GM11168 (cell line): Measurements from ENCODE around the gene LMO7.

Source experiments
- in situ Hi-C: fragments of 300-500 bp; cut with MboI; formaldehyde crosslinking; loops from one replicate; pipeline ENCODE4 v1.12.0; 2022; ENCODE audit warnings: low sequenced_read_pairs; ENCODE audit not compliant: unreplicated experiment

The LMO7 gene

DNA sequence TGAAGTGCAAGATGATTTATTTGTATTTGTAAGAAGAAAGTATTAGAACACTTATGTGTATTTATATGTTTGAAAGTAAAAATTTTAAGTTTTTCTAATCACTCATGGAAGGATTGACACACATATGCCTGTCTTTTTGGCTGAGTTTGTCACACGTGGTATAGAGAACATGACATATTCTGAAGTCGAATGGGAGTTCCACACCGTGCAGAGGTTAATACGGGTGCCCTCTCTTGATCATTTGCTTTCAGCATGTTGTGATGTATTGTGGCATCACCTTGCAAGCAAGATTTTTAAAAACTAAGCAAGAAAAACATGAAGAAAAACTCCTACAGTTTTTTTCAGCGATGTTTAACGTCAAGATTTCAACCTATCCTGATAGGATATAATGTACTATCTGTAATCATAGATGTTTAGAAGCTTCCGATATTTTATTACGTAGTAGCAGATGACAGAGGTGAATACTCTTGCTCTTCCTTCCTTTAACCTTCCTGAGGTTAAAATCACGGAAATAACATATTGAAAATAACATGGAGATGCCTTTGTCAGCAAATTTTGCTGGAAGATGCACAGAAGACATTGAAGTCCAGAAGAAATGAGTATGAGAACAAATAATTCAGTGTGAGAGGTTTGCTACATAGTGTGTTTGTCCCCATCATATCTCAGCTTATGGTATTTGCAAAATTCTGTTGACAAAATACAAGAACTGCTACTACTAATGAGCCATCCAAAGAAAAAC, 231.4 kb downstream of the LMO7 start:
- in situ Hi-C loops: loop anchor here (25.0 kb wide), 1 partner anchor 180 kb away; no protein-coding TSS in a partner anchor

DNA sequence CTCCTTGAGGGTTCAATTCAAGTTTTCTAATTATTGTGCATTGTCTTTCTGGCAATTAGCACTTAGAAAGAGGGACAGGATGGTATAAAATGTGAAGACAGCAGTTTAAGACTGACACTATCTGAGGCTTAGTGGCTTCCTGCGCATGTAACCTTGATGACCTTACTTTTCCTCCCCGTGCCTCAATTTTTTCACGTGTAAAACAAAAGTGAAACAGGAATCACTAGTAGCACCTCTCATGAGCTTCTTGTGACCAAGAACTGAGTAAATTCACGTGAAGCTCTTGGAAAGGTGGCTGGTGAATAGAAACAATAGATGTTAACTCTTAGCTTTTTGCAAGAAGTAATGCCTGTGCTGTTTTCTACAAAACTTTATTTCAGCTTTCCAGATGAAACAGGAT, 233.9 kb downstream of the LMO7 start:
- in situ Hi-C loops: loop anchor here (25.0 kb wide), 1 partner anchor 183 kb away; no protein-coding TSS in a partner anchor

DNA sequence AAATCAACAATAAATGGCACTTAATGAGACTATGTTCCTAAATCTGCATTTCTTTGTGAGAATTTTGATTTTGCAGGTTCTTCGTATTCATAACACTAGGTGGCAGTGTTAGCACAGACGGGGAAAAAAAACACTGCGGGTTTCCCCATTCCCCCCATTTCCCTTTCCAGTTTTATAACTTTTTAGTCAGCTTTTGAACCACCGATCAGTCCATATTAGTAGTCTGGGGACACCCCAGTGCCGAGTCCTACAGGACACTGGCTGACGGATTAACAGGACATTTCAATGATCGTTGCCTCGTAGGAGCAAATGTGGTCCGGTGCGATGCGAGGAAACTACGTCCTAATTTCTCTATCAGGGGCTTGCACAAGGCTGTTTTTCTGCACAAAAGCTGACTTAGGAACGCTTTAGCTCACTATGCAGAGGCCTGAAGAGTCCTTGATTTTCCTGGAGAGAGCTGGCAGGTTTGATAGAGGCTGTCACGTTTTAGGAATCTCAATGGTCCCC, 234.3 kb downstream of the LMO7 start:
- in situ Hi-C loops: loop anchor here (25.0 kb wide), 1 partner anchor 183 kb away; no protein-coding TSS in a partner anchor

DNA sequence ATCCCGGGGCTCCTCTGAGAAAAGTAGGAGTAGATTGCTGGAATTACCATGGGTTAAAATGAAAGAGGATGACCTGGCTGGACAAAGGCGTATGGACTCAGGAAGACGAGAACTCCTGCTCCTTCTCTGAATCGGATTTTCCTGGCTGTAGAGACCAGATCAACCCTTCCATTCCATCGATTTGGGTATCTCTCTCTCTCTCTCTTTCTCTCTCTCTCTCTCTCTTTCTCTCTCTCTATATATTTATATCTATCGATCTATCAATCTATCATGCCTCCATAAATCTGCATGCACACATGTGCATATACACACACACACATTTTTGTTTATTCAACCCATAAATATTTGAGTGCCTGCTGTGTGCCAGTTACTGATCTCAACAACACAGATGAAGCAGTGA, 234.9 kb downstream of the LMO7 start:
- in situ Hi-C loops: loop anchor here (25.0 kb wide), 1 partner anchor 184 kb away; no protein-coding TSS in a partner anchor

DNA sequence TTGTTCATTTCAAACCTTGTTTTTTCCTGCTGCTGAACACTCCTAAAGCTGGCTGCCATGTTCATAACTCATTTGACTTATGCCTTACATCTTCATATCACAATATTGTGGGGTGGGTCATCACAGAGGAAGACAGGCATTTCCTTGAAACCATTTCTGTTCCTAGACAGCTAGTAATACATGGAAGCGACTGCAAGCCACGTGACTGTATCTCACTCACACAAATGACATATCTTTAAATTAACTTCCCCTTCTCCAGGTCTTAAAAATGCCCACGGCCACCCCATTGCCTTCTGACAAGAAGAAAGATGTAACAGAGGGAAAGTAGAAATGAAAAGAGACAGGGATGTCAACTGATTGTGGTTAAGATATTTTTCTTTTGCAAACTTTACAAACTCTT, 236.8 kb downstream of the LMO7 start:
- in situ Hi-C loops: loop anchor here (25.0 kb wide), 1 partner anchor 186 kb away; no protein-coding TSS in a partner anchor

DNA sequence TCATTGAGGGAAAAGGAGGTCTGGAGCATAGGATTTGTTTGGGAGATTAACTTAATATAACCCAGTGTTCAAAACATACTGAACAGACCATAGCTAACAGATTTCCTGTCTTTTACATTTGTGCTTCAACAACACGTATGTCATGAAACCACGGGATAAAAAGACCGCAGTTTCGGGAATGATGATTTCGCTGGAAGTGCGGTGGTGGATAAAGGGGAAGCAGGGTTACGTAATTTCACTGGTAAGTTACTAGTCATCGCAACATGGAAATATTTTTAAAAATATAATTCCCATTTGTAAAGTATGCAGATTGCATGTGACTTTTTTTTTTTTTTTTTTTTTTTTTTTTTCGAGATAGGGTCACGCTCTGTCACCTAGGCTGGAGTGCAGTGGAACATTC, 237.4 kb downstream of the LMO7 start:
- in situ Hi-C loops: loop anchor here (25.0 kb wide), 1 partner anchor 186 kb away; no protein-coding TSS in a partner anchor

DNA sequence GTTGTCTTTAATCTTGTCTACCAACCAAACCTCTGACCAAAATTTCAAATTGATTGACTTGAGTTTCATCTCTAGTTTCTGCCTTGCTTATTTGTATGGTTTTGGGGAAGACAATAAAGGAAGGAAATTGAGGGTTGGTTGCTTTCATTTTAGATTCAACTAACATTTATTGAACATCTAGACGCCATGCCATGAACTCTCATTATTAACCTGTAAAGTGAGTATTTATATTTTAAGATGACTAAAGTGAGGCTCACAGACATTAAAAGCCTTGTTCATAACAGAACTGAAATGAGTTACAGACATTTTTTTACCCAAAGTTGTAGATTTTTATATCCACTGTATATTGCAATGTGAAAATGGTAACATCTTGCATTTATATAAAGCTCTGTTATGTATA, 239.3 kb downstream of the LMO7 start:
- in situ Hi-C loops: loop anchor here (5.0 kb wide), 1 partner anchor 142 kb away; no protein-coding TSS in a partner anchor

DNA sequence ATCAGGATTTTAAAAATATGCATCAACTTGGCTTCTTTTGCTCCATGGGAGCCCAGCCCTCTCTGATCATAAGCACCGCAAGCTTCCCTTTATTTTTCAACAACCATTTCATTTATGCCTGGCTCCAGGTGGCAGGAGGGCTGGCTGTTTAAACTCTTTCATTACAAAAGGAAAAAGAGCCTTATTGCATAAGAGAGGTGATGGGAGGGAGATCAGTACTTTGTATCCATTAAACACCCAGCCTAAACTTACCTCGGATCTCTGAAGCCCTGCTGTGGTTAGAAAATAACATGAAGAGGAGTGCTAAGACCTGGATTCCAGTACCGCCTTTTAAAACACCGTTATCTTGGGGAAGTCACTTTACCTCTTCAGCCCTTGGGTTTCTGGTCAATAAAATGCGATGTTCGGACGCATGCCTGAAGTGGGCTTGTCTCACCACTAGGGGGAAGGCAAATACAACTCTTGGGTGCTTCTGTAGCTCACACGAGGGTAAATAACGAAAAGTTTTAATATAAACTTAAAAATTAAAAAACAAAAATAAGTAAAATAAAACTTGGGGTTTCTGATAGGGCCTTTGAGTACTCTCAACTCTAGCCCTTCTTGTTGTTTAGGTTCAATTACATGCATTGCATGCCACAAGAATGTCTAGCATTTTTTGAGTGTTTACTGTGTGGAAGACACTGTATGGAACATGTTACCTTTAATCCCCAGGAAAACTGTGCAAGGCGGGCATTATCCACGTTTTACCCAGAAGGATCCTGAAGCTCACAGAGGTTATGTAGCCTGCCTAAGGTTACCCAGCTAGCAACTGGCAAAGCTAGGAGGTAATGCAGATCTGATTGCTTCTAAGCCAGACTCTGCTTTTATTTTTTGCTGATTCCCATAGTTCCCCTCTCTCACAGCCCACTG, 240.3 kb downstream of the LMO7 start:
- in situ Hi-C loops: loop anchor here (5.0 kb wide), 1 partner anchor 141 kb away; no protein-coding TSS in a partner anchor

DNA sequence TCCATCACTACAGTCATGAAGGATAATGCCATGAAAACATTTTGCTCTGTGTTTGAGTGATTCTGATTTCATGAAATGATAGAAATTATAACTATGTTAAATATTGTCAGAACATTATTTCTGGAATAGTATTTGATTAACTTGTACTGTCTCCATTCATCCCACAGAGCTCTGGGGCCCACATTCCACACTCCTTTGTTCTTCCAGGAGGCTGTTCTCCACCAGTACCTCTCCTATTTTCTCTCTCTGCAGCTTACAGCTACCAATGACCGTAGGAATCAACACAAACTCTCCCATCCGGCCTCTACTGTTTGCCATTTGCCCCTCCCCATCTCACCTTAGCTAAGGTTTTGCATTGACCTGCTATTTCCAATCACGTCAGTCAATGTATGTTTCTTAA, 240.9 kb downstream of the LMO7 start:
- in situ Hi-C loops: loop anchor here (5.0 kb wide), 1 partner anchor 140 kb away; no protein-coding TSS in a partner anchor

DNA sequence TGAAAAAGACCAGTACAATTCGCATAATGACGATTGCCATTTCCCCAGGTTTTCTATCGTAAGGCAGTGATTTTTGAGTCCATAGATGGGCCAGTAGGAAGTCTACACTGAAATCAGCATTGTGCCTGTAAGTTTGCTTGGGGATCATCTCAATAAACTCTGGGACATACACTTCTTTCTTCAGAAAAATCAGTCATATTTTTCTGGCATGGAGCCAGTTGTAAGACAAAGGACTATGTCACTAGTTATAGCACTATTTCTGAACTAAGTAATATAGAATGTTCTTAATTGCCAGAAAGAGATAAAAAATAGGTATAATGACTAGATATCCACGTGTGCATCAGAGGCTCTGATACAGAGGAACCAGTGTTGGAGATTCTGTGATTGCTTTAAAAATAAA, 243.5 kb downstream of the LMO7 start:
- in situ Hi-C loops: loop anchor here (5.0 kb wide), 1 partner anchor 138 kb away; no protein-coding TSS in a partner anchor

DNA sequence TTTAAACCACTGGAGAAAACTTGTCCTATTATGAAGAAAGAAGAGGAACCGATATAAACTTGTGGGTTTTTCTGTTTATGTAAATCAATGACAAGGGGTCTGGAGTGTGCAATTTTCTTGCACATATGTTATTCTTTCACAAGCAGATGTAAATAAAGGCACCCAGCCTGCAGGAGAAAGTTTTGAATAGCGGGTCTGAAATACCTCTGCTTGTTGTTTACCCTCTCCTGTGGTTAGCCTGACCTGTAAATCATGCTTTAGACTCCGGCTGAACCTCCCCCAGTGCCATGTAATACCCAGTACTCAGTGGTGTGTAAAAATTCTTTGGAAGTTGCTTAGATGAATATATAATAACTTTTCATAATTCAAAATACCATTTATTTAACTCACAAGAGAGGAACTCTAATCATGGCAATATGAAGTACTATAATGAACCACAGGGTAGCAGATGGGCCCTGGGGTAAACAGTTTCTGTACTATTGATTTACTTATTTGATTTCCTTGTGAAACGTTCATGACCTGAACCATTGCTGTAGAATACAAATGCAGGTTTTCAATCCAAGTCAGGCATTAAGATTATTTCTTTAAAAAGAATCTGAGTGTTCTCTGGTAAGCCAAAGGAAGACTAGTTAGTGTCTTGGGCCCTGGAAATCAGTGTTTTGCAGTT, 245.1 kb downstream of the LMO7 start:
- in situ Hi-C loops: no loop called here

DNA sequence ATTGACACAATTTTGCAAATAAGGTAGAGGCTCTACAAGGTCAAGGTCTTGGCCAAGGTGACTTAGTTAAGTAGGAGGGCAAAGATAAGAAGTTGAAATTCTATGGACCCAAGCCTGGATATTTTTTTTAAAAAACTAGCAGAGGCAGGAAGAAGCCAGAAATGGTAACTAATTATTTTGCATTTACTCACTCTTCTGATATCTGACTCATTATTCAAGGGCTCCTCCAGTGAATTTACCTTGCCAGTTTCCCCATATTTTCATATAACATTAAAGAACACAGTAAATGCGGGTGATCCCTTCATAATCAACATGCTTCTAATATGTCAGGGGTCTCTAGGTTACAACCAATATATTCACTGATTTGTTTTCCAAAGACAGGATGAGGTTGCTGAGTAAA, 246.1 kb downstream of the LMO7 start:
- in situ Hi-C loops: no loop called here

DNA sequence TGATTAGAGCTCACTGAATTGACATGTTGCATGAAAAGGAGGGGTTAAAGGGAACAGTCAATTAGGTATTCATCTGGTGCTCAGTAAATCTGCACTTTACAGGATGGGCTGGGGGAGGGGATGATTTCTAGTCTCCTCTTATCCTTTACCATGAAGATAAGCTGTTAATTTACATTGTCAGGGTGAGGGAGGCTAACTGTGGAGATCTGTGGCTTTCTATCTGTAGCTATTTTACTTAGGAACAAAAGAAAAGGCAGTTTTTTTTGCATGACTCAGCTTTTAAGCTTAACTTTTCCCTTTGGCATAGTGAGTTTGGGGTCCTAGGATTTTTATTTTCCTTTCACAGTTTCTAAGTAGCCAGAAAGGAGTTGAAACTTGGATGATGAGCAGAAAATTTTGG, 253.3 kb downstream of the LMO7 start:
- in situ Hi-C loops: loop anchor here (5.0 kb wide), 1 partner anchor 583 kb away; no protein-coding TSS in a partner anchor

DNA sequence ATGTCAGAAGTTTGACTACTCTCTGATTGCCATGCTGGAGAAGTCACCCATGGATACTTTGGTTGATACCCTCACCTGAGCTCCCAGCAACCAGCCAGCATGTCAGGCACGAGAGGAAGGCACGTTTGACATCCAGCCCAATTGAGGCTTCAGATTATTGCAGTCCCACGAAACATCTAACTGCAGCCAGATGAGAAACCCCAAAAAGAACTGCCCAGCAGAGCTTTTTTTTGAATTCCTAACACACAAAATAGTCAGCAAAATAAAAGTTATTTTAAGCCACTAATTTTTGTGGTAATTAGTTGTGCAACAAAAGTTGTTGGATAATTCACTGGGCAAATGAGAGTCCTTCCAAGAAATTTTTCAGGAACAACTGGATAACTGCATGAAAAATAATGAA, 259.0 kb downstream of the LMO7 start:
- in situ Hi-C loops: no loop called here

DNA sequence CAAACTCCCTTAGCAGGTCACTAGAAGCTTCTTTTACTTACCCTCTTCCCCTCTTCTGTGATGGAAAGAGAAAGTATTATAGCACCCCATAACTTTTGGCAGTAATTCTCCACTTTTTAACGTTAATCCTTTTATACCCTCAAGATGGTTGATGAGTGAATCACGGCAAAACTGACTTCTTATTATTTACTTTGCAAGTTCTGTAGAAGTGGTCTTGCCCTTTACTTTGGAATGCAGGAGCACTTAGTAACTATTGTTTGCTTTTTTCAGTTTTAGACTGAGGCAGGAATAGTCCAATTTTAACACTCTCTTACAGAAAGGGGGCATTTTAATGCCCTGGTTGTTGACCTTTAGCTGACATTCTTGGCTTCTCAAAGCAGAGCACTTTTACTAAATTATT, 260.1 kb downstream of the LMO7 start:
- in situ Hi-C loops: no loop called here

DNA sequence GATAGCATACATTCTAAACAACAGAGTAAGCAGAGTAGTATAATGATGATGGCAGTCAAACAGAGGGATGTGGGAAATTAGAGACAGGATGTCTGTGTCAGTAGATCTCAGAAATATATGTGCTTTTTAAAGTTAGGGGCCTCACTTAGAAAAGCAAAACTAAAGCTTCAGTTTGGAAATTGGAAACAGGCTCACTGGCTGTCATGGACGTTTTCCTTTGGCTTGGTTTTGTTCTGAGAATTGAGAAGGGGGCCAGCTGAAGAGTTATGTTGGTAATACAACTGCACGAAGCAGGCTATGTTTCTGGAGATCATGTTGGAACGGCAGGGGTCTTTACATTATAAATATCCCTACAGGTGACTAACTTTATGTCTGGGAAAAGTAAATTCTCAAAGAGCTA, 261.3 kb downstream of the LMO7 start:
- in situ Hi-C loops: no loop called here

DNA sequence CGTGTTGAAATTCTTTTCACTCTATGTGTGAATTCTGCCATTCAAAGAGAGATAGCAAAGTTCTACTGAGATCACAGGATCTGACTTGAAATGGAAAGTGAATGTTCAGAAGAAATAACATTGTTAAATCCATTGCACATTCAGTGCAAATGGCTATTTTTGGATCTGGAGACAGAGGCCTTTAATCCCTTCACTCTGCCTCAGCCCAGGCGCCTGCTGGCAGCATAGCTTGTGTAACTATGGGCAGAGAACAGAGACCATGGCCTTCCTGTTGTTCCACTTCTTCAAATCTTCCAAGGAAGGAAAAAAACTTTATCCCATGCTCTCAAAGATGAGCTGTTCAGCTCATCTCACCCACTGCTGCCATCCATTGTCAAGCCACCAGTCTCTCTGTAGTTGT, 265.4 kb downstream of the LMO7 start:
- in situ Hi-C loops: no loop called here

DNA sequence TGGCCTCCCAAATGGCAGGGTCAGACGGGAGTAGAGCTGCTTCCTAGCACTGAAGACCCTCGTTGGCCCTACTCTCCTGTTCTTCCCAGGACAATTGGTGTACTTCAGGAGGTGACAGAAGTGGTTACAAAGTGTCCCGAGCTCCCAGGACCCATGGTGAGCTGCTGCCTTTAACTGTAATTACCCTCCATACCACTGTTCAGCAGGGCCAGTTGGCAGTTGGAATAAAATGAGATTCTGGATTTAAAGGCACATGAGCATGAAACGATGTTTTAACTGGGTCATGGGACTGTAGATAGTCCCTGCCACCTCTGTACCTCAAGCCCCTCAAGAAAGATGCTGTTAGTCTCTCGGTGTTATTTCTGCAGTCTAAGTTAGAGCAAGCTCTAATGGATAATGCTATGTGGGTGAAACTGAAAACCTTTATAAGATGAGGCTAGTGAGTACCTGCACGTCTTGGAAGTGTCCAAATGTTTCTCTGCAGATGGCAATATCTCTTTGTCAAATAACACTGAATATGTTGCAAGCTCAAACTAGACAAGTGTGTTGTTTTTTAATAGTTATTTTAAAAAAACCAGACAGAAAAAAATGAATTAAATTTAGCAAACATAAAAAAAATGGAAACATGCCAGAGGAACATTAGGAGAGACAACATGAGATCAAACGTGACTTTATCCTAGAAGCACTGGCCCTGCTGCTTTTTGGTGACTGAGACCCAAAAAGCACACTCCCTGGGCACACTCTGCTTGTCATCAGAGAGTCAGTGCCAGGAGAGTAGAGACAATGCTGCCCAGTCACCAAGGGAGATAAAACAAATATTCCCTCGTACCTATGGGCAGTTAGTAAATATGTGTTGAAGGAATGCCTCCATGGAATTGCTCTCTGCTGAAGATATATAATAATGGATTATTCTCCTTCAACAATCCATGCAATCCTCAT, 266.3 kb downstream of the LMO7 start:
- in situ Hi-C loops: no loop called here

DNA sequence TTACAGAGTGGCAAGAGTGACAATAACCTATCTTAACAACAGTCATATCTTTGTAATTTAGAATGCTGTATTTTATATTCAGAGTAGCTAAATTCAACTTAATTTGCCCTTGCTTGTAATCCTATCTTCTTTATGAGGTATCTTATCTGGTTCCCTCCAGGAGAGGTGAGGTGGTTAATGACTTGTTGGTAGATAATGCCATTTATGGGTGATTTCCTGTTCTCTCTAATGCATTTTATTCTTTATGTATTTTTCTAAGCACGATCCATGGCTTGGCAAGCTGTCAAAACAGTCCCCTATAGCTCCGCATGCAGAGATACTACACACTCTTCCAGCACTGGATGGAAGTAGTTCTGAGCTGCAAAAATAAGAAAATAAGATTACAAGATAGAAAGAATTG, 267.9 kb downstream of the LMO7 start:
- in situ Hi-C loops: no loop called here
